ENCODE results near the gene CA5A. TPM values are rescaled to one million over a fixed set of nuclear protein-coding genes. Genes with fewer than 3 reads are reported as not detected.

CA5A gene
- total and polyA plus RNA-seq, 2 of the 13 experiments (the other 11 are each of a cell fraction or from before 2014, with no cell fraction given) = 66.8 to 106 TPM

DNA sequence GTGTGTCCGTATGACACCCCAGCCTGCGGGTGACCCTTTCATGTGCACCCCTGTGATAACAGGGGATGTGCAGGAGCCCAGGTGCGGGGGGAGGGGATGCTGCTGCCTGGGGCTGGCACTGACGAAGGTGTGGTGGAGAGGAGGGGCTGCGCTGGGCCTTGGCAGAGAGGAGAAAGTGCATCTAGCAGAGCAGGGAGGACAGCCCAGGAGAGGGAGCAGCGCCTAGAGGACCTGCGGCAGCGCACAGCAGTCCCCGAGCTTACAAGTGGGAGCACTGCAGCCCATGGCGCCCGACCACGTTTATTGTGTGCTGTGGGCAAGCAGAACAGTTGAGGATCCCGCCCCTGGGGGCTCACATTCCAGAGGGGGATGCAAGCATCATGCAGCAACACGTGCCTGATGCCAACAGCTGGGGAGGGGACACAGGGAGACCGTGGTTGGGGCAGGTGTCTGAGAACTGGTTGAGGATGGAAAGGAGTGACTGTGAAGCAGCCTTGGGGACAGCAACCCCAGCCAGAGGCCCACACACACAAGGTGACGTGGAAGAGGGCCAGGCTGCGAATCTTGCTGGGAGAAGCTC, 56.1 kb downstream of the CA5A start (continued):
- TF ChIP-seq ZNF883 (CRISPR knock-in tag; IDR thresholded peaks at IDR 0.05; ENCODE audit: not compliant biosample characterization) = no peak
- TF ChIP-seq RARA (CRISPR knock-in tag; IDR thresholded peaks at IDR 0.05) = no peak
- TF ChIP-seq TCF7L2 (IDR thresholded peaks at IDR 0.05; ENCODE audit: low read depth, low read length) = no peak
- peak; percentile 47; the same call in 1 of the 2 replicates for TF ChIP-seq ZNF556 (CRISPR knock-in tag; IDR thresholded peaks at IDR 0.05; ENCODE audit: borderline replicate concordance)
- no peak for TF ChIP-seq RCOR2 (CRISPR knock-in tag; IDR thresholded peaks at IDR 0.05)
- TF ChIP-seq, protein P1, sequence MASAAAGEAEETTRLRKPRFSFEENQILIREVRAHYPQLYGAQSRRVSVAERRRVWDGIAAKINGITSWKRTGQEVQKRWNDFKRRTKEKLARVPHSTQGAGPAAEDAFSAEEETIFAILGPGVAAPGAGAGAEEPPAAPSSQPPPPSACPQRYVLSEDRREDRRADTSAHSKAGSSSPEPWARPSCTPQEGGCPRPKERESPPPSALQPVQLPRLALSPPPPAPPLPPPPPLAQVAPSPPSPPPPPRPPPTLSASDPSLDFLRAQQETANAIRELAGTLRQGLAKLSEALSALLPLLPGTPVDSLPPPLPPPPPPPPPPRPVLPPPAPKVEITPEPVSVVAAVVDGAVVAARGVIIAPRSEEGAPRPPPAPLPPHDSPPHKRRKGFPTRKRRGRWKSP (CRISPR knock-in tag; IDR thresholded peaks at IDR 0.05) = no peak
- TF ChIP-seq, protein P2, sequence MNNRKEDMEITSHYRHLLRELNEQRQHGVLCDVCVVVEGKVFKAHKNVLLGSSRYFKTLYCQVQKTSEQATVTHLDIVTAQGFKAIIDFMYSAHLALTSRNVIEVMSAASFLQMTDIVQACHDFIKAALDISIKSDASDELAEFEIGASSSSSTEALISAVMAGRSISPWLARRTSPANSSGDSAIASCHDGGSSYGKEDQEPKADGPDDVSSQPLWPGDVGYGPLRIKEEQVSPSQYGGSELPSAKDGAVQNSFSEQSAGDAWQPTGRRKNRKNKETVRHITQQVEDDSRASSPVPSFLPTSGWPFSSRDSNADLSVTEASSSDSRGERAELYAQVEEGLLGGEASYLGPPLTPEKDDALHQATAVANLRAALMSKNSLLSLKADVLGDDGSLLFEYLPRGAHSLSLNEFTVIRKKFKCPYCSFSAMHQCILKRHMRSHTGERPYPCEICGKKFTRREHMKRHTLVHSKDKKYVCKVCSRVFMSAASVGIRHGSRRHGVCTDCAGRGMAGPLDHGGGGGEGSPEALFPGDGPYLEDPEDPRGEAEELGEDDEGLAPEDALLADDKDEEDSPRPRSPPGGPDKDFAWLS (CRISPR knock-in tag; IDR thresholded peaks at IDR 0.05; ENCODE audit: borderline replicate concordance) = 0 out of 2 replicates have a peak, but pooled peaks have one; percentile 36
- no peak for TF ChIP-seq ZNF775 (CRISPR knock-in tag; IDR thresholded peaks at IDR 0.05; ENCODE audit: borderline replicate concordance)
- no peak for TF ChIP-seq WIZ (CRISPR knock-in tag; IDR thresholded peaks at IDR 0.05)
- TF ChIP-seq ZNF431 (CRISPR knock-in tag; IDR thresholded peaks at IDR 0.05; ENCODE audit: borderline replicate concordance, low read depth) = no peak
- TF ChIP-seq, protein P3, sequence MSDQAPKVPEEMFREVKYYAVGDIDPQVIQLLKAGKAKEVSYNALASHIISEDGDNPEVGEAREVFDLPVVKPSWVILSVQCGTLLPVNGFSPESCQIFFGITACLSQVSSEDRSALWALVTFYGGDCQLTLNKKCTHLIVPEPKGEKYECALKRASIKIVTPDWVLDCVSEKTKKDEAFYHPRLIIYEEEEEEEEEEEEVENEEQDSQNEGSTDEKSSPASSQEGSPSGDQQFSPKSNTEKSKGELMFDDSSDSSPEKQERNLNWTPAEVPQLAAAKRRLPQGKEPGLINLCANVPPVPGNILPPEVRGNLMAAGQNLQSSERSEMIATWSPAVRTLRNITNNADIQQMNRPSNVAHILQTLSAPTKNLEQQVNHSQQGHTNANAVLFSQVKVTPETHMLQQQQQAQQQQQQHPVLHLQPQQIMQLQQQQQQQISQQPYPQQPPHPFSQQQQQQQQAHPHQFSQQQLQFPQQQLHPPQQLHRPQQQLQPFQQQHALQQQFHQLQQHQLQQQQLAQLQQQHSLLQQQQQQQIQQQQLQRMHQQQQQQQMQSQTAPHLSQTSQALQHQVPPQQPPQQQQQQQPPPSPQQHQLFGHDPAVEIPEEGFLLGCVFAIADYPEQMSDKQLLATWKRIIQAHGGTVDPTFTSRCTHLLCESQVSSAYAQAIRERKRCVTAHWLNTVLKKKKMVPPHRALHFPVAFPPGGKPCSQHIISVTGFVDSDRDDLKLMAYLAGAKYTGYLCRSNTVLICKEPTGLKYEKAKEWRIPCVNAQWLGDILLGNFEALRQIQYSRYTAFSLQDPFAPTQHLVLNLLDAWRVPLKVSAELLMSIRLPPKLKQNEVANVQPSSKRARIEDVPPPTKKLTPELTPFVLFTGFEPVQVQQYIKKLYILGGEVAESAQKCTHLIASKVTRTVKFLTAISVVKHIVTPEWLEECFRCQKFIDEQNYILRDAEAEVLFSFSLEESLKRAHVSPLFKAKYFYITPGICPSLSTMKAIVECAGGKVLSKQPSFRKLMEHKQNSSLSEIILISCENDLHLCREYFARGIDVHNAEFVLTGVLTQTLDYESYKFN (CRISPR knock-in tag; conservative IDR thresholded peaks at IDR 0.05) = 0 out of 2 replicates have a peak, but pooled peaks have one; percentile 15
- TF ChIP-seq, protein P4, sequence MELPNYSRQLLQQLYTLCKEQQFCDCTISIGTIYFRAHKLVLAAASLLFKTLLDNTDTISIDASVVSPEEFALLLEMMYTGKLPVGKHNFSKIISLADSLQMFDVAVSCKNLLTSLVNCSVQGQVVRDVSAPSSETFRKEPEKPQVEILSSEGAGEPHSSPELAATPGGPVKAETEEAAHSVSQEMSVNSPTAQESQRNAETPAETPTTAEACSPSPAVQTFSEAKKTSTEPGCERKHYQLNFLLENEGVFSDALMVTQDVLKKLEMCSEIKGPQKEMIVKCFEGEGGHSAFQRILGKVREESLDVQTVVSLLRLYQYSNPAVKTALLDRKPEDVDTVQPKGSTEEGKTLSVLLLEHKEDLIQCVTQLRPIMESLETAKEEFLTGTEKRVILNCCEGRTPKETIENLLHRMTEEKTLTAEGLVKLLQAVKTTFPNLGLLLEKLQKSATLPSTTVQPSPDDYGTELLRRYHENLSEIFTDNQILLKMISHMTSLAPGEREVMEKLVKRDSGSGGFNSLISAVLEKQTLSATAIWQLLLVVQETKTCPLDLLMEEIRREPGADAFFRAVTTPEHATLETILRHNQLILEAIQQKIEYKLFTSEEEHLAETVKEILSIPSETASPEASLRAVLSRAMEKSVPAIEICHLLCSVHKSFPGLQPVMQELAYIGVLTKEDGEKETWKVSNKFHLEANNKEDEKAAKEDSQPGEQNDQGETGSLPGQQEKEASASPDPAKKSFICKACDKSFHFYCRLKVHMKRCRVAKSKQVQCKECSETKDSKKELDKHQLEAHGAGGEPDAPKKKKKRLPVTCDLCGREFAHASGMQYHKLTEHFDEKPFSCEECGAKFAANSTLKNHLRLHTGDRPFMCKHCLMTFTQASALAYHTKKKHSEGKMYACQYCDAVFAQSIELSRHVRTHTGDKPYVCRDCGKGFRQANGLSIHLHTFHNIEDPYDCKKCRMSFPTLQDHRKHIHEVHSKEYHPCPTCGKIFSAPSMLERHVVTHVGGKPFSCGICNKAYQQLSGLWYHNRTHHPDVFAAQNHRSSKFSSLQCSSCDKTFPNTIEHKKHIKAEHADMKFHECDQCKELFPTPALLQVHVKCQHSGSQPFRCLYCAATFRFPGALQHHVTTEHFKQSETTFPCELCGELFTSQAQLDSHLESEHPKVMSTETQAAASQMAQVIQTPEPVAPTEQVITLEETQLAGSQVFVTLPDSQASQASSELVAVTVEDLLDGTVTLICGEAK (IDR thresholded peaks at IDR 0.05) = no peak
- TF ChIP-seq, protein P4 (CRISPR knock-in tag; IDR thresholded peaks at IDR 0.05) = peak; percentile 53; the same call in 1 of the 2 replicates
- TF ChIP-seq PLRG1 (conservative IDR thresholded peaks at IDR 0.05) = no peak
